HG03432 (cell line): ENCODE results near the gene ADGRL2.

Experiments used
- ATAC-seq: cut with Tn5 transposase; IDR thresholded peaks from one replicate; pipeline ENCODE4 v1.9.1; 2021; ENCODE audit warnings: mild to moderate bottlenecking, moderate library complexity; ENCODE audit not compliant: unreplicated experiment

Gene ADGRL2

DNA sequence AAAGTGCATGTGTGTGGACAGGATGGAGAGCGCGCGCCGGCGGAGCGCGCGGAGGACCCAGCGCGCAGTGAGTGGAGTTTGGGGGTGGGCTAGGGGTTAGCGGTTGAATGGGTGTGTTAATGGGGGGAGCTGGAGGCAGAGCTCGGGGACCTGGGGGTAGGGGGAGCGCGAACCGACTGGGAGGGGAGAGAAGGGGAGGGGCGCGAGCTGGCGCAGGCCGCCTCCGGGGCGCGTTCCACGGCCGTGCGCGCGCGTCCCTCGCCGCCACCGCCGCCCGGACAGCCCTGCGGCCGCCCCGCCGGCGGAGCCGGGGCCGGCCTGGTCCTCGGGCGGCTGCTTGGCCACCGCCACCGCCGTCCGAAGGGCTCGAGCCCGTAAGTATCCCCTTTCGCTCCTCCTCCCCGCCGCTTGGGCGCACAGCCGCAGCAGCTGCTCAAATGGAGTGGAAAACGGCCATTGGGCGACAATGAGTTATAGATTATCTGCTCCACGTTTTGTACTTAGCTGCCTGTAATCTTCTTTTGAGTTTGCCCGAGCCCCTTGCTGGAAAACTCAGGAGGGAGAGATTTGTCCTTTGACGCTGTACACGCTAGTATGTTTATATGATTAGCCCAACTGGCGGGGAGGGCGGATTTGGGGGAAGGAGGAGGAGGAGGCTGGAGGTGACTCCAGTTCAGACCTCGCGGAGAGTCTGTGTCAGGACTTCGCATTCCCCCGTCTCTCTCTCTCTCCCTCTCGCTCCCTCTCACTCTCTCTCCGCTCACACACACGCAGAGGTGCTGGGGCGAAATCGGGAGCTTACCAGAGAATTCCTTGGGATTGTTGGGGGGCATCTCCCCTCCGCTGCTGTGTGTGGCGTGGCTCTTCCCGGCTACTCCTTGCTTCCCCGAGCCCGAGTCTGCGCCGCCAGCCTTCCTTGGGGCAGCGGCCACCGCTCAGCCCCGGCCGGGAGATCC lies at the start of gene ADGRL2:
Gene ADGRL2, plus strand, starts transcription at position 240 of the 956 bp plus-strand sequence. CDS start 36,051 bp downstream, outside the sequence.
- ATAC-seq: peak; percentile 63

DNA sequence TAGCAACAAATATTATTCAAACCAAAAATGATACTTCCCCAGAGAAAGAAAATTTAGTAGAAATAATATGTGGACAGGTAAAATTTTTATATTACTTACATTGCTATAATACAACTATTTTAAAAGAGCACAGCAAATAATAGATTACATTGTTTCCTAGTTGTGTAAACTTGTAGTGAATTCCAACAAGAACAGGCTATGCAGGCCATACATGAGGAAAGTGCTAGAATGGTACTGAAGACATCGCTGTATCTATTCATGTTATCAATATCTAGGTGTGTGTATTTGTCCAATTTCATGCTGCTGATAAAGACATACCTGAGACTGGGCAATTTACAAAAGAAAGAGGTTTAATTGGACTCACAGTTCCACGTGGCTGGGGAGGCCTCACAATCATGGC lies 47.9 kb upstream of the ADGRL2 start:
- no peak for ATAC-seq

DNA sequence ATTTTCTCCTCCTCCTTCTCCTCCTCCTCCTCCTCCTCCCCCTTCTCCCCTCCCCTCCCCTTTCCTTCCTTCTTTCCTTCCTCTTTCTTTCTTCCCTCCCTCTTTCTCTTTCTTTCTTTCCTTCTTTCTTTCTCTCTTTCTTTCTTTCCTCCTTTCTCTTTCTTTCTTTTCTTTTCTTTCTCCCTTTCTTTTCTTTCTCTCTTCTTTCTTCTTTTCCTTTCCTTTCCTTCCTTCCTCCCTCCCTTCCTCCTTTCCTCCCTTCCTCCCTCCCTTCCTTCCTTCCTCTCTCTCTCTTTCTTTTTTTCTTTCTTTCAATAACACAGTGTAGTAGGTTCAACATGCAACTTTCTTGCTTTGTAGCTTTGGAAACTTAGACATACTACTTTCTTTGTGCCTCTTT lies 46.3 kb upstream of the ADGRL2 start:
- ATAC-seq: no peak

DNA sequence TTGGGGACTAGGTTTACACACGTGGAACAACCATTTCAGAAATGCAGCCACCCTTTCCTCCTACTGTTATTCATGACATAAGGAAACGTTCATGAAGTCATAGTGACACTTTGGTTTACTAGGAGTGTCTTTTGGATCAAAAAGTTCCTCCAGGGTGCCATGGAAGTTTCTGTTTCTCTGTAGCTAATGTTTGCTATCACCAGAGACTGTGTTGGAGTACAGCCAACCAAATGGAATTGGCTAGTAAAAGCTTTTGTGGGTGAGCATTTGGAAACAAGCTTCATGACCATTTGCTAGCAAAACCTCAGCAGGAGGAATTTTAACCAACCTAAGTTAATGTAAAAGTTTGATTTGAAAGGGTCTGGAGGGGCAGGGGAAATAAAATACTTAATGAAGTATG lies 43.9 kb upstream of the ADGRL2 start:
- no peak for ATAC-seq

DNA sequence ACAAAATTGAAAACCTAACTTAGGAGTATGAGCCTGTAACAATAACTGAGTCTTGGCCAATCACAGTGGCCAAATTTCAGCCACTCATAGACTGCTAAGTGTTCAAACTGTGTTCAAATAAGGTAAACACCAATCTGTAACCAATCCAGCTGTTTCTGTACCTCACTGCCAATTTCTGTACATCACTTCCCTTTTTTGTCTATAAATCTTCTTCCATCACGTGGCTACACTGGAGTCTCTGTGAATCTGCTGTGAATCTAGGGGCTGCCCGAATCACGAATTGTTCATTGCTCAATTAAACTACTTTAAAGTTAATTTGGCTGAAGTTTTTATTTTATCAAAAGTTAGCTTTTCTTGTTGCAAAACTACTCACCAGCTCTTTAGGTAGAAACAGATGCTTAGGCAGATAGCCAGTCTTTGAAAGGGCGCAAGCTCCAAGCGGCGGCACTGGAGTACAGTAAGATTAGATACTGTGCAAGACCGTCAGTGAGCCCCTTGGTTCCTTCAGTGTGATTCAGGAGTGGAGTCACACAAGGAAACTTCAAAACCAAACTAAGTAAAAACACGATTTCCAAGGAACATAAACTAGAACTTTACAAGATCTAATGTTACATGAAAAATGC lies 43.2 kb upstream of the ADGRL2 start:
- ATAC-seq: no peak

DNA sequence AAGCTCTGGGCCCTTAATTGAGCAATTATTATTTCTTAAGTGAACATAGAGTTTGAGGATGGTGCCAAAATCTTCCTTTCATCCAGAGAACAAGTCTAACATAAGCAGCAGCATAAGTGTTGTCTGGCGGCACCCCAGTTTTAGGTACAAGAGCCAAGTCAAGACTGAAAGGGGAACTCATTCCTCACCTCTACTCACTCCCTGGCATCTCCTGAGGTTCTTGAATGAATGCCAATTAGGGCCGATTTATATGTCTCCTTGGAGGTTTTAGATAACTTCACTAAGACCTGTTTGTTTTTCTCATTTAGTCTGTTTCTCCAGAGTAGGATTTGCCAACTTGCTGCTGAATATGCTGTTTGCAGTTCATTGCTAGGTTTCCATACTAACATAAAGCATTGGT lies 42.6 kb upstream of the ADGRL2 start:
- no peak for ATAC-seq

DNA sequence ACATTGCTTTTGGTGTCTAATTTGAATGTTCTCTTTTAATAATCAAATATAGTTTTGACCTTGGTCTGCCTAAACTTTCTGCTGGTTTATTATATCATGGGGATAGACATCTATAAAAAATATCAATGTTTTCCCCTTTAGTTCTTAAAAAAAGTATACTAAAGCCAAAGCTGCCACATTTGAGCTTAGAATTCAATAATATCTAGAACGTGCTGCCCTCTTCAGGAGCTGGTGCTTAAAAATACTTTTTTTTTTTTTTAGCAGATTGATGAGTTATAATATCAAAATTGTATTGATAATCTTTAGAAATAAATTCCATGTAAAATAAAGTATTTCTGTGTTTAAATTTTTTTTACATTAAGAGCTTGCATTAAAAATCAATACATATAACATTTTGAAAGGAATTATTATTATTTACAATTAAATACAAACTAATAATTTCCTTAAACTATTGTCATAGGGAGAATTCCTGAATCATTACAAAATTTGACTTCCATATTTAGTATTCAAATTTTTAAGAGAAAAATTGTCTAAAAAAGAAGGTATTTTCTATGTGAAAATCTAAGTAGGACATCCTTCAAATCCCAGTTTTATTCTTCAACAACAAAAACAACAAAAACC lies 40.1 kb upstream of the ADGRL2 start:
- no peak for ATAC-seq

DNA sequence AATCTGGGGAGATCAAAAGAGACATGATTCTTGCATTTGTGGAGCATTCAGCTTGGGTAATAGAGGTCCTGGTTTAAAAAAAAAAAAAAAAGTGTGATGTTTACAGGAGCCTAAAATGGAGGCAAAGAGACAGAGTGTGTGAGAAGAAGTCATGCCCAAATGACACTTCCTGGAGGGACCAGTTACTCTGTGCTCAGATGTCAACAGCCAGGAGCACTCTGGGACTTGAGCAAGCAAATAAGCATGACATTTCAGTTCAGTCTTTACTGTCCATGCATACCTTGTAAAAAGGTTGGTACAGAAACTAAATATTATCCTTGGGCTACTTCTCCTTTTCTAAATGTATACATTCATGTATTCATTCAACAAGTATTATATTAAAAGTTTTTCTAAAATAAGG lies 25.2 kb upstream of the ADGRL2 start:
- no peak for ATAC-seq

DNA sequence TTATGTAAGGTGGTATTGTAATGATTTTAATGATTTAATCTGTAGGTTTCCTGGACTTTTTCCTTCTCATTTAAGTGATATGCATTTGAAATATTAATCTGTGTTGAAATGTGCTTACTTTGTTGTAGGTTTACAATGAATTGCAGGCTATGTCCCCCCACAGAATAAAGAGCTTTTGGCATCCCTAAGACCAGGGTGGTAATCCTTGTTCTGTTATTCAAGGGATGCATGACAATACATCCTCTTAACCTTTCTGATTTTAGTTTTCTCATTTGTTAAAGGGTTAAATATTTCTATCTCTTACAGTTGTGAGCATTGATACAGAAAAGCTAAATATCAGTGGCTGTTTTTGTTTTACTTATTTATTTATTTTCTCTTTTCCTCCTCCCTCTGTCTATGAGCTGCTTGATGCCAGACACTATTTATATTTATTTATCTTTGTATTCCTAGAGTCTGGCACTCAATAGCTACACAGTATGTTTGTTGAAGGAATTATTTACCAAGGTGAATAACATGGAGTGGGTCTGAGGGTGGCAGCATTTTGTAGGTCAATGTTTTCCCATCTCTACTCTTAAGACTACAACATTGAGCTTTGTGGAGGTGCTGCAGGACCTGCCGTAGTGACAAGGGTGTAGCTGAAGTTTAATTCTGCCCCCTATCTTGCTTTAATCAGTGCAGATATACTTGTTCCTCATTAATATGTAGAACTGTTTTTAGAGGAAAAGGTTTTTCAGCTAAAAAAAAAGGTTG lies 19.9 kb upstream of the ADGRL2 start:
- ATAC-seq: no peak

DNA sequence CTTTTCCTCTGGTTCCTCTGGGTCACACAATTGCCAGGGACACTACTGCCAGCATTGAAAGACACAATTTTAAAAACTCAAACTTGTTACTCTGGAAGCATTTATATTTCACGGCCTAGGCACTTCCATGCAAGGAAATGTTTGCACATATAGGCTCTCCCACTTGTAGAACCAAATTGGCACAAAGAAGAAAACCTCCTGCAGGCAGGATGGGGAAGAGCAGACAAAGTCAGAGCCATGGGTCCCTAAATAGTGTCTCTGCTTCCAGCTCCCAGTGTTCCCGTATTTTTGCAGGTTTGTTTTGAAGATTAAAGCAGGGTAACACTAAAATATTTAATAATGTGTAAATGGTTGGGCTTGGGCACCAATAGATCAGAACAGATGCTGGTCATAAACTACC lies 19.0 kb upstream of the ADGRL2 start:
- no peak for ATAC-seq

DNA sequence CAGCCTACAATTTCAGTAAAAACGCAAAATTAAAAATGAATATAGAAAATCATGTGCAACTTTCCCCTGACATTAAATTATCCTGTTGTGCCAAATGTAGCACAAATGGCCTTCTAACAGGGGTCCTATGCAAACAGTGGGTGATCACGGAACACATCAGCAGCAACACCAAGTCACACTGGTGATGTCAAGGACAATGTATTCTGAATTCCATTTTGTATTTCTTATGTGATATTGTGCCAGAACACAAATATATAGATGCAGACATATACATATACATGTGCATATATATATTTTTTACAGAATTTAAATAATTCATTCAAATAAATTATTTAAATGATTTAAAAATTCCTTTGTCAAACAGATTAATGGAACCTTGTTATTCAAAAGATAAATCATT lies 8.6 kb upstream of the ADGRL2 start:
- ATAC-seq: no peak

DNA sequence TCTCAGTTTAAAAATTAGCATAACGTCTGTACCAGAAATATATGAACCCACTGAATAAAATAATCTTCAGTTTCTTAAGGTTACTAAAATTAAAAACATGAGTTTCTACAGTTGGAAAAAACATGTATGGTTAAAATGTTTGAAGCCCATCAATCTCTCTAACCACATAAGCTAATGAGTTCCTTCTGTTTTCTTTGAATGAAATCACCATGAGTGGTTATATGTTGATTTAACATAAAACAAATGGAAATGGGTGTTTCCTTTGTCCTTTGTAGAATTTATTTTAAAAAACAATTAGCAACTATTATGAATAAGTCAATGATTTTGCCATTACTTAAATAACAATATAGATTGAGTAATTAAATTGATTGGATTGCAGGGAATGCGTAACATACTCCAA lies 3.0 kb upstream of the ADGRL2 start:
- no peak for ATAC-seq

DNA sequence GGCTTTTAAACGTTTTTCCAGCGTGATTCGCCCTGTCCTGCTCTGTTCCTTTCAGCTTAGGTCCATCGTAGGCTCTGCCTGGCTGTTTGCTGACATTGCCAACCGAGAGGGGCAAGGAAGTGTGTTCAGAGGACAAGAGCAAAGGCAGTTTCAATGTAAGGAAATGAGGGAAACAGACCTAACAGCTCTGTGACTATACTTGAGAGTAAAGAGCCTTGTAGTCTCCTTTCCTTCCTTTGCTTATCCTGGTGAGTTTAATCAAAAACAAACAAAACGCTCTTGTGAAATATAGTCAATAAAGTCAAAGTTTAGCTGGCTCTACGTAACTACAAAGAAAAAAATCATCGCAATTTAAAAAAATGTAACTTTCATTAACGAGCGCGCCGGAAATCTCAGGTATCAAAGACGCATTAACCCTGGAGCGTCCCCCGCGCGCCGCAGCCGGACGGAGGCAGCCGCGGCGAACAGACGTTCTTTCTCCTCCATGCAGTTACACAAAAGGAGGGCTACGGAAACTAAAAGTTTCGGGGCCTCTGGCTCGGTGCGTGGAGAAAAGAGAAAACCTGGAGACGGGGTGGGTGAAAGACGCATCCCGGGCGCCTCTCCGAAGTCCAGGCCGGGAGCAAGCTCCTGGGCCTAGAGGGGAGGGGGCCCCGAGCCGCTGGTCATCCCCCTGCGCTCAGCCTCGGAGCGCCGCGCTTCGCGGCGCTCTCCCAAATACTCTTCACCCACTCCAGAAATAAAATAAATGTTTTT lies 617 bp upstream of the ADGRL2 start:
- ATAC-seq: no peak

DNA sequence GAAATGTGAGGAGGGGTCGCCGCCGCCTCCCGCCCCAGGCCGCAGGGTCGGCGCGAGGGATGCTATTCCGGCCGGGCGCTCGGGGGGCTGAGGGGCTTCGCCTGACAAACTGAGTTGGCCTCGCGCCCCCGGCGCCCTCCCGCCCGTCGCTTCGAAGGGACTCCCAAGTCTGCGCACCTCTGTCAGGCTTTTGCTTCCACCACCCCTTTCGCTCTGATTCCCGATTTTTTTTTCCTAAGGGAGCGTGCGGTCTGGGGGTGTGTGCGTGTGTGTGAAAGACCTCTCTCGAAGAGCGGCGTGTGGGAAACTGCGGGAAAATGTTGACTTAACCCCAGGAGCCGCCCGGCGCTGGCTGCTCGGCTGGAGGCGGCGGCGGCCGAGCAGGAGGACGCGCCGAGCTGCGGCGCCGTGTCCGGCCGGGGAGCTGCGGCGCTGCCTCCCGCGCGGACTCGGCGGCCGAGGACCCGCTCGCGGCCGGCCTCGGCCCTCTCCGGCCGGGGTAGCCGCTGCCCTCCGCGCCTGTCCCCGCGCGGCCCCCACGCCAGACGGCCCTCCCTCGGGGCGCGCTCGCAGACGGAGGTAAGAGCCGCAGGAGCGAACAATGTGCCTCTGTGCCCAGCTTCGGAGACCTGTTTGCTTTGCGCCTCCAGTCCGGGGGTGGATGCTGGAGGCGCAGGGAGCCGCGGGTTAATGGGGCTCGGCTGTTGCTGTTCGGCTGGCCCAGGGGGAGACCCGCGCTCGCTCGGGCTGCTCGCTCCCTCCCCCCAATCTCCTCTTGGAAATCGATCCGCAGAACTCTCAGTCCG lies 1.1 kb downstream of the ADGRL2 start:
- ATAC-seq: peak; percentile 20

DNA sequence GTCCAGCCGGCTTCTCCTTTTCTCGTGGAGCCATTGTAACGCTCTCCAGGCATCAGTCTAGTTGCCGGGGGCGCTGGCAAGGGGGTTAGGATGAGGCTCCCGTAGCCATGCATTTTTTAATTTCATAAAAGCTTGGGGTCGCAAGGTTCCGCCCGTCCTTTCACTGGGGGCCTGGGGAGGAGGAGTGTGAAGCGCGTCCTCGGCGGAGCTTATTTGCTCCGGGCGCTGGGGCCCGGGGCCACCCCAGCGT lies 1.6 kb downstream of the ADGRL2 start:
- peak; percentile 3 for ATAC-seq

DNA sequence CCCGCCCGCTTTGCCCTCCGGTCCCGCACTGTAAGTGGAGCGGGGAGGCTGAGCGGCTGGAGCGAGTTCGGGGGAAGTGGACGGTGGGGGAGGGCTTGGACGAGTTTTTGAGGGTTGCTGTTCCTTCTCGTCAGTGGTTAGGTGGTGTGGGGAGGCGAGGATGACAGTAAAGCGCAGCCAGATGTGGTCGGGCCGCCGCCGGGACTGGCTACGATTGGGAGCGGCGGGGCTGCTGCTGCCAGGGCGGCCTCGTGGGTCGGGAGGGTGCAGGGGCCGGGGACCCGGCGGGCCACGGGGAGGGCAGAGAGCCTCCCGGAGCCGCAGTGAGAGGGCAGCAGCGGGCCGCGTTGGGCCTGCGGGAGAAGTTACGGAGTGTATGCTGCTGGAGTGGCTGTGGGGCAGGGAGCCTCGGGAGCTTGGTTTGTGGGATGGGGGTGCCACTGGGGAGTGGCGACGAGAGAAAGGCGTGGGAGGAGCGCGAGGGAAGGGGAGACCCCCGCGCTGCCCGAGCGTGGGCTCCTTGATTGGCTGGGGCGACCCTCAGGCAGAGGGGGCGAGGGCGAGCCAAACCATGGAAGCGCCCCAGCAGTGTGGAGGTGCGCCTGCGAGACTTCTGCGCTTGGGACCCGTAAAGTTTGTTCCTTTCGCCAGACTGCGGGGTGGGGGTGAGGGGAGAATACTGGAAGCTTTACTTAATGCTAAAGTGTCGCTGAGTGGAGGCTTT lies 2.1 kb downstream of the ADGRL2 start:
- peak; percentile 47 for ATAC-seq

DNA sequence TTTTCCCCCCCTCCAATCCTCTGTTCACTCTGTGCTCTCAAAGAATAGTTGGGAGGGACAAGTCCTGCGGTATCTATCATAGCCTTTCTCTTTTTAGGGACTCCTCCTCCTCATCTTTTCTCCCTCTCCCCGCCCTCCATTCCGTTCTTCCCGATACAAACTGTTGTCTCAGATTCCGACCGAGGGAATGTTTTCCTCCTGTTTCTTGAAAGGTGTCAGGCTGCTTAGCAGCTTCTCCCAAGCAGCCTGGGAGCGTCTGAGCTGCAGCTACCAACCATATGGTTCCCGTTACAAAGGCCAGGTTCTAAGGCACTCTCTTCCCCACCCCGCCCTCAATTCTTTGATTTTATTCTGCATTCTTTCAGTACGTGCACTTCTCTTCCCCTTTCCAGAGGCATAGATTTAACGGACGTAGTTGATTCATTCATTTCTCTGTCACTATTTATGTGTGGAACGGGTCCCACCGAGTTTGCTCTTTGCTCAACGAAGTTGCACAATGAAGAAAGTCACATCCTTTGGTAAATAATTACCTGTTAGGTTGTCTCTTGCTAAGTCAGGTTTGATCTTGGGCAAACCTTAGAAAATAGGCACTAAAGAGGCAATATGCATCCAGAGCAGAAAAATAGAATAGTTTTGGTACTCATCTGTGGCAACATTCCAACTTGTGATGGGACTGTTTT lies 2.8 kb downstream of the ADGRL2 start:
- no peak for ATAC-seq

DNA sequence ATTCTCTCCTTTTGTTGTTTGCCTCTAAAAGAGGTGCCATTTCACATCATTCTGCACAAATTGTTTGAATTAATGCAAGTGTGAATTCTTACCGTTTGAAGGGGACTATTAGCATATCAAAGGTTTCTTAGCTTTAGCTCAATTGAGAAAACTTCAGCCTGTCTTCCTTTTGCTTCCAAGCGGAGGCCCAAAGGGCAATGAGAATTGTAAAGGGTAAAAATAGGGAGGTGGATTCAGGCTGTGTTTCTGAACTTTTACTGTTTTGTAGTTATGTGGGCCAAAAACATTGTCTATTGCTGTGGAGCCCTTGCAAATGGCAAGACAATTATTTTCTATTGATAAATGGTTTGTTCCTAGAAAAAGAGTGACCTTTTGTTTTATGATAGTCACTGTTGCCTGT lies 3.6 kb downstream of the ADGRL2 start:
- ATAC-seq: no peak
